HepG2 (cell line): ENCODE results near the gene GSK3A. TPM values are rescaled to one million over a fixed set of nuclear protein-coding genes. Genes with fewer than 3 reads are reported as not detected.

ENCODE experiments used
- DR1 ChIP-seq: sonication (generic); formaldehyde crosslinking; IDR thresholded peaks from 2 replicates; pipeline ENCODE4 v1.8.0; 2021; ENCODE audit warnings: mild to moderate bottlenecking, missing genetic modification reagents, inconsistent platforms
- FOSL2 ChIP-seq: sonication (generic); formaldehyde crosslinking; IDR thresholded peaks from 2 replicates; pipeline ENCODE4 v1.4.0; 2020; ENCODE audit warnings: missing genetic modification reagents
- HNRNPL ChIP-seq: fragments of 200-400 bp; formaldehyde crosslinking; IDR thresholded peaks from 2 replicates; pipeline ENCODE4 v1.6.1; 2017; ENCODE audit warnings: mild to moderate bottlenecking, low read depth, low read length
- POLR2A ChIP-seq, 2 experiments: IDR thresholded peaks; 2 replicates each; pipeline ENCODE4 v1.6.1; 2011; ENCODE audit warnings: low read depth in 2 of 2, low read length in 2 of 2, mild to moderate bottlenecking in 1 of 2, moderate library complexity in 1 of 2; ENCODE audit not compliant: insufficient read depth in 1 of 2
- RBM39 ChIP-seq: fragments of 200-400 bp; formaldehyde crosslinking; IDR thresholded peaks from one replicate; pipeline ENCODE4 v1.6.1; 2018; ENCODE audit warnings: antibody characterized with exemption, mild to moderate bottlenecking, low read depth, low read length; ENCODE audit not compliant: poor library complexity, severe bottlenecking
- RXRA ChIP-seq: sonication (generic); formaldehyde crosslinking; IDR thresholded peaks from 2 replicates; pipeline ENCODE4 v1.5.1; 2020; ENCODE audit warnings: missing genetic modification reagents
- ZBTB3 ChIP-seq: sonication (generic); formaldehyde crosslinking; IDR thresholded peaks from 2 replicates; pipeline ENCODE4 v1.4.0; 2020; ENCODE audit warnings: low read depth, mild to moderate bottlenecking, moderate library complexity, missing genetic modification reagents, borderline replicate concordance
- ZBTB33 ChIP-seq: sonication (generic); formaldehyde crosslinking; IDR thresholded peaks from 2 replicates; pipeline ENCODE4 v1.4.0; 2020; ENCODE audit warnings: missing genetic modification reagents
- ZFY ChIP-seq: sonication (generic); formaldehyde crosslinking; IDR thresholded peaks from 2 replicates; pipeline ENCODE4 v1.4.0; 2020; ENCODE audit warnings: missing genetic modification reagents
- polyA plus RNA-seq, 8 experiments: library from polyadenylated mRNA; depleted of rRNA in 3 of 8; stranded (reverse) in 7 of 8; unstranded in 1 of 8; fragments of >200 nt; fragmentation: Illumina TruSeq in 4 of 8; extraction: Trizol in 4 of 8; gene quantifications; 2 replicates each; pipeline versions ENCODE4 v1.2.1 to v1.2.3, GENCODE V29; 2011 to 2016; ENCODE audit warnings: low read depth in 4 of 8, missing spikeins in 1 of 8, mixed read lengths in 1 of 8; ENCODE audit not compliant: insufficient read depth in 1 of 8
- total RNA-seq, 5 experiments: library from RNA; depleted of rRNA; stranded (reverse); fragments of >200 nt; fragmentation: Illumina TruSeq; extraction: Trizol; gene quantifications; 2 replicates each; pipeline ENCODE4 v1.2.3, GENCODE V29; 2016; ENCODE audit warnings: low read depth in 1 of 5
- TF ChIP-seq, protein P1 (sequence below): sonication (generic); formaldehyde crosslinking; IDR thresholded peaks from 2 replicates; pipeline ENCODE4 v1.4.0; 2020; ENCODE audit warnings: missing genetic modification reagents

Gene GSK3A
- total and polyA plus RNA-seq, 2 of the 13 experiments (the other 11 are each of a cell fraction or from before 2014, with no cell fraction given): 16.9 to 52.5 TPM

DNA sequence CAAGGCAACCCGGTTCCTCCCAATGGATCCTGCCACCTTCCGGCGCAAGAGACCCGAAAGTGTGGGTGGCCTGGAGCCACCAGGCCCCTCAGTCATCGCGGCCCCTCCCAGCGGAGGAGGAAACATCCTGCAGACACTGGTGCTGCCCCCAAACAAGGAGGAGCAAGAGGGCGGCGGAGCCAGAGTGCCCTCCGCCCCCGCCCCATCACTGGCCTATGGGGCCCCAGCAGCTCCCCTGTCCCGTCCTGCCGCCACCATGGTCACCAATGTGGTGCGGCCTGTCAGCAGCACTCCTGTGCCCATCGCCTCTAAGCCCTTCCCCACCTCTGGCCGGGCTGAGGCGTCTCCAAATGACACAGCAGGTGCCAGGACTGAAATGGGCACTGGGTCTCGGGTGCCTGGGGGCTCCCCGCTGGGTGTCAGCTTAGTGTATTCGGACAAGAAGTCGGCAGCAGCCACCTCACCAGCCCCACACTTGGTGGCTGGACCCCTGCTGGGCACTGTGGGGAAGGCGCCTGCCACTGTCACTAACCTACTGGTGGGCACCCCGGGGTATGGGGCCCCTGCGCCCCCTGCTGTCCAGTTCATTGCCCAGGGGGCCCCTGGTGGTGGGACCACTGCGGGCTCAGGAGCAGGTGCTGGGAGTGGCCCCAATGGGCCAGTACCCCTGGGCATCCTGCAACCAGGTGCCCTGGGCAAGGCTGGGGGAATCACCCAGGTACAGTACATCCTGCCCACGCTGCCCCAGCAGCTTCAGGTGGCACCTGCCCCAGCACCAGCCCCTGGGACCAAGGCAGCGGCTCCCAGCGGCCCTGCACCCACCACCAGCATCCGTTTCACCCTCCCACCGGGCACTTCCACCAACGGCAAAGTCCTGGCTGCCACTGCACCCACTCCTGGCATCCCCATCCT is 48.4 kb upstream of the GSK3A start (continued):
- peak; percentile 57; the same call in 1 of the 2 replicates for TF ChIP-seq ZBTB33 (CRISPR knock-in tag)
- TF ChIP-seq DR1 (CRISPR knock-in tag): 0 out of 2 replicates have a peak, but pooled peaks have one; percentile 34
- TF ChIP-seq POLR2A (IDR thresholded peaks at IDR 0.05; ENCODE audit: insufficient read depth in 1 of 2, low read depth in 2 of 2, low read length in 2 of 2): 0 out of 4 replicates have a peak, but pooled peaks of 1 of the 2 experiments have one; percentile 33
- 0 out of 2 replicates have a peak, but pooled peaks have one; percentile 19 for TF ChIP-seq ZFY
- no peak for TF ChIP-seq ZBTB3 (CRISPR knock-in tag)
- TF ChIP-seq, protein P1, sequence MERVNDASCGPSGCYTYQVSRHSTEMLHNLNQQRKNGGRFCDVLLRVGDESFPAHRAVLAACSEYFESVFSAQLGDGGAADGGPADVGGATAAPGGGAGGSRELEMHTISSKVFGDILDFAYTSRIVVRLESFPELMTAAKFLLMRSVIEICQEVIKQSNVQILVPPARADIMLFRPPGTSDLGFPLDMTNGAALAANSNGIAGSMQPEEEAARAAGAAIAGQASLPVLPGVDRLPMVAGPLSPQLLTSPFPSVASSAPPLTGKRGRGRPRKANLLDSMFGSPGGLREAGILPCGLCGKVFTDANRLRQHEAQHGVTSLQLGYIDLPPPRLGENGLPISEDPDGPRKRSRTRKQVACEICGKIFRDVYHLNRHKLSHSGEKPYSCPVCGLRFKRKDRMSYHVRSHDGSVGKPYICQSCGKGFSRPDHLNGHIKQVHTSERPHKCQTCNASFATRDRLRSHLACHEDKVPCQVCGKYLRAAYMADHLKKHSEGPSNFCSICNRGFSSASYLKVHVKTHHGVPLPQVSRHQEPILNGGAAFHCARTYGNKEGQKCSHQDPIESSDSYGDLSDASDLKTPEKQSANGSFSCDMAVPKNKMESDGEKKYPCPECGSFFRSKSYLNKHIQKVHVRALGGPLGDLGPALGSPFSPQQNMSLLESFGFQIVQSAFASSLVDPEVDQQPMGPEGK (CRISPR knock-in tag): peak; percentile 67
- peak; percentile 98 for TF ChIP-seq HNRNPL
- peak; percentile 22; the same call in 1 of the 2 replicates for TF ChIP-seq RXRA (CRISPR knock-in tag)
- TF ChIP-seq RBM39: peak; percentile 51
- TF ChIP-seq FOSL2 (CRISPR knock-in tag): 0 out of 2 replicates have a peak, but pooled peaks have one; percentile 17
- TF ChIP-seq, all 625 proteins: peak for 40
